DND-41 (cell line): ENCODE results near the gene BCL11B.
A peak's percentile ranks its signal among the peaks of the same experiment; 100 is the strongest.

Experiments used
- ATAC-seq: fragments of 200-7000 bp; cut with Tn5 transposase; 3 replicates; pipeline ENCODE4 v1.9.1; 2021; ENCODE audit warnings: low read depth; ENCODE audit not compliant: insufficient read depth
- DNase-seq: peaks from one replicate; pipeline ENCODE4 v3.0.0-alpha.2; 2020
- H2AFZ ChIP-seq: 2 replicates; pipeline ENCODE4 v1.6.0; 2012; ENCODE audit warnings: low read depth, low read length
- H3K27ac ChIP-seq: 2 replicates; pipeline ENCODE4 v1.5.1; 2012; ENCODE audit warnings: low read length, inconsistent platforms
- H3K27me3 ChIP-seq: fragments of 200-600 bp; sonication (generic); 2 replicates; pipeline ENCODE4 v1.6.0; 2012; ENCODE audit warnings: low read length, mild to moderate bottlenecking, inconsistent platforms; ENCODE audit not compliant: insufficient read depth, poor library complexity
- H3K36me3 ChIP-seq: 2 replicates; pipeline ENCODE4 v1.5.1; 2012; ENCODE audit warnings: low read length, inconsistent platforms; ENCODE audit not compliant: insufficient read depth
- H3K4me1 ChIP-seq: 2 replicates; pipeline ENCODE4 v1.5.1; 2012; ENCODE audit warnings: mild to moderate bottlenecking, low read length; ENCODE audit not compliant: insufficient read depth
- H3K4me2 ChIP-seq: 2 replicates; pipeline ENCODE4 v1.6.0; 2012; ENCODE audit warnings: mild to moderate bottlenecking, moderate library complexity, low read length, inconsistent platforms; ENCODE audit not compliant: insufficient read depth
- H3K4me3 ChIP-seq, 2 experiments: fragments of 200-600 bp in 1 of 2; shearing (Covaris generic) in 1 of 2; 2 replicates each; pipeline ENCODE4 v1.5.1; 2012 to 2016; ENCODE audit warnings: inconsistent platforms in 2 of 2, low read length in 2 of 2, mild to moderate bottlenecking in 2 of 2, low read depth in 1 of 2, moderate library complexity in 1 of 2
- H3K79me2 ChIP-seq: 2 replicates; pipeline ENCODE4 v1.6.0; 2012; ENCODE audit warnings: low read length, inconsistent platforms; ENCODE audit not compliant: insufficient read depth
- H3K9ac ChIP-seq: 2 replicates; pipeline ENCODE4 v1.6.0; 2012; ENCODE audit warnings: low read depth, mild to moderate bottlenecking, inconsistent platforms, low read length, moderate library complexity
- H3K9me3 ChIP-seq: 2 replicates; pipeline ENCODE4 v1.5.1; 2012; ENCODE audit warnings: low read length, moderate library complexity, mild to moderate bottlenecking, inconsistent platforms; ENCODE audit not compliant: insufficient read depth, severe bottlenecking
- H4K20me1 ChIP-seq: 2 replicates; pipeline ENCODE4 v1.6.0; 2012; ENCODE audit warnings: low read length; ENCODE audit not compliant: insufficient read depth
- CTCF ChIP-seq: IDR thresholded peaks from 2 replicates; pipeline ENCODE4 v1.5.1; 2012; ENCODE audit warnings: borderline replicate concordance, low read length, moderate library complexity, mild to moderate bottlenecking; ENCODE audit not compliant: poor library complexity, severe bottlenecking; ENCODE audit errors: extremely low read depth
- EZH2 ChIP-seq: IDR thresholded peaks from 3 replicates; pipeline ENCODE4 v1.6.1; 2012; ENCODE audit warnings: borderline replicate concordance, low read depth, mild to moderate bottlenecking, moderate library complexity, low read length, inconsistent platforms; ENCODE audit not compliant: severe bottlenecking

BCL11B gene

GRCh38 chr14:99190696-99191394 is 81.2 kb downstream of the BCL11B start:
- Histone ChIP-seq H3K9me3 (no peaks in the 10 kb centered on the region), H3K27me3 (no peaks in the 10 kb centered on the region), H3K79me2 (peaks cover 100% of the 10 kb centered on the region), H3K4me2 (no peak overlapping the region), H3K4me1 (peaks cover 4% of the 10 kb centered on the region; the same call in 1 of the 2 replicates), H3K4me3 (no peak overlapping the region), H3K27ac (no peak overlapping the region), H4K20me1 (peaks cover 88% of the 10 kb centered on the region), H3K36me3 (peaks cover 74% of the 10 kb centered on the region), H3K9ac (no peak overlapping the region), H2AFZ (no peak overlapping the region)
- ATAC-seq (no peak), DNase-seq (no peak)
- TF ChIP-seq EZH2 (no peak), CTCF (peak; percentile 15)

- Histone ChIP-seq H3K4me3 (no peak overlapping the region), H3K27ac (no peak overlapping the region), H3K9me3 (no peaks in the 10 kb centered on the region), H3K4me1 (peaks cover 4% of the 10 kb centered on the region; the same call in 1 of the 2 replicates), H2AFZ (no peak overlapping the region), H3K79me2 (peaks cover 98% of the 10 kb centered on the region), H3K4me2 (no peak overlapping the region), H3K36me3 (peaks cover 72% of the 10 kb centered on the region), H3K27me3 (no peaks in the 10 kb centered on the region), H4K20me1 (peaks cover 86% of the 10 kb centered on the region), H3K9ac (no peak overlapping the region)
- ATAC-seq (no peak), DNase-seq (no peak)
- TF ChIP-seq CTCF (no peak), EZH2 (no peak)
Measured at GRCh38 chr14:99189201-99189801, 82.7 kb downstream of the BCL11B start.

GRCh38 chr14:99188731-99189191 is 83.2 kb downstream of the BCL11B start:
- ATAC-seq (no peak; the same call in 2 of the 3 replicates), DNase-seq (no peak)
- Histone ChIP-seq H3K36me3 (peaks cover 73% of the 10 kb centered on the region), H3K27me3 (no peaks in the 10 kb centered on the region), H3K4me1 (peaks cover 4% of the 10 kb centered on the region; the same call in 1 of the 2 replicates), H3K9ac (no peak overlapping the region), H4K20me1 (peaks cover 86% of the 10 kb centered on the region), H3K79me2 (peaks cover 98% of the 10 kb centered on the region), H3K4me2 (no peak overlapping the region), H3K9me3 (no peaks in the 10 kb centered on the region), H3K4me3 (no peak overlapping the region), H2AFZ (no peak overlapping the region), H3K27ac (no peak overlapping the region)
- no peak for TF ChIP-seq EZH2
- no peak for TF ChIP-seq CTCF
